GM23338 (cell line): Measurements from ENCODE around the gene ARL6IP4. TPM values are rescaled to one million over a fixed set of nuclear protein-coding genes. Genes with fewer than 3 reads are reported as not detected.

Experiments
- ATAC-seq: fragments of 200-7000 bp; cut with Tn5 transposase; 3 replicates; pipeline ENCODE4 v1.9.1; 2020
- DNase-seq: peaks from one replicate; pipeline ENCODE4 v3.0.0-alpha.2; 2015; ENCODE audit warnings: low spot score
- H2AFZ ChIP-seq: fragments of 200-600 bp; sonication (generic); 2 replicates; pipeline ENCODE4 v1.8.0; 2016; ENCODE audit warnings: antibody characterized with exemption, mild to moderate bottlenecking, moderate library complexity
- H3F3A ChIP-seq: fragments of 200-600 bp; sonication (generic); replicated peaks from 2 replicates; pipeline ENCODE4 v1.8.0; 2017; ENCODE audit warnings: antibody characterized with exemption, mixed run types, low read depth
- H3K27ac ChIP-seq: fragments of 200-600 bp; sonication (generic); 2 replicates; pipeline ENCODE4 v1.6.1; 2016; ENCODE audit warnings: low read depth
- H3K27me3 ChIP-seq: fragments of 200-600 bp; sonication (generic); 2 replicates; pipeline ENCODE4 v1.8.0; 2016; ENCODE audit warnings: mild to moderate bottlenecking, mixed run types, moderate library complexity; ENCODE audit not compliant: insufficient read depth
- H3K36me3 ChIP-seq: fragments of 200-600 bp; sonication (generic); 2 replicates; pipeline ENCODE4 v1.8.0; 2016; ENCODE audit warnings: mild to moderate bottlenecking; ENCODE audit not compliant: insufficient read depth
- H3K4me1 ChIP-seq: fragments of 200-600 bp; sonication (generic); 2 replicates; pipeline ENCODE4 v1.8.0; 2016; ENCODE audit warnings: mild to moderate bottlenecking, moderate library complexity; ENCODE audit not compliant: insufficient read depth
- H3K4me2 ChIP-seq: fragments of 200-600 bp; sonication (generic); 2 replicates; pipeline ENCODE4 v1.7.1; 2017; ENCODE audit warnings: mixed run types
- H3K4me3 ChIP-seq: fragments of 200-600 bp; sonication (generic); 2 replicates; pipeline ENCODE4 v1.6.1; 2016; ENCODE audit warnings: mixed run types
- H3K79me2 ChIP-seq: fragments of 200-600 bp; sonication (generic); replicated peaks from 2 replicates; pipeline ENCODE4 v1.8.0; 2017; ENCODE audit warnings: mild to moderate bottlenecking; ENCODE audit not compliant: insufficient read depth
- H3K9me2 ChIP-seq: fragments of 200-600 bp; sonication (generic); 2 replicates; pipeline ENCODE4 v1.8.0; 2017; ENCODE audit not compliant: insufficient read depth
- H4K20me1 ChIP-seq: fragments of 200-600 bp; sonication (generic); replicated peaks from 2 replicates; pipeline ENCODE4 v1.8.0; 2017; ENCODE audit warnings: mild to moderate bottlenecking; ENCODE audit not compliant: insufficient read depth
- H3K27ac Mint-ChIP-seq: 2 replicates; pipeline ENCODE4 v1.8.0; 2020; ENCODE audit warnings: inconsistent platforms, mild to moderate bottlenecking, moderate library complexity, mixed read lengths
- H3K27me3 Mint-ChIP-seq: 3 replicates; pipeline ENCODE4 v1.8.0; 2022; ENCODE audit warnings: low read depth, mild to moderate bottlenecking, moderate library complexity, mixed read lengths, inconsistent platforms; ENCODE audit not compliant: insufficient read depth, poor library complexity
- H3K36me3 Mint-ChIP-seq: 3 replicates; pipeline ENCODE4 v1.8.0; 2021; ENCODE audit warnings: low read depth, mild to moderate bottlenecking, inconsistent platforms, moderate library complexity, mixed read lengths
- H3K4me1 Mint-ChIP-seq: 3 replicates; pipeline ENCODE4 v1.8.0; 2020; ENCODE audit warnings: mild to moderate bottlenecking, inconsistent platforms, mixed read lengths
- H3K4me3 Mint-ChIP-seq: 3 replicates; pipeline ENCODE4 v1.8.0; 2021; ENCODE audit warnings: moderate library complexity, mild to moderate bottlenecking, inconsistent platforms, mixed read lengths
- H3K9me3 Mint-ChIP-seq: 3 replicates; pipeline ENCODE4 v1.8.0; 2020; ENCODE audit warnings: moderate library complexity, mild to moderate bottlenecking, inconsistent platforms, mixed read lengths
- CREB1 ChIP-seq: fragments of 250-450 bp; sonication (Bioruptor Pico); IDR thresholded peaks from 2 replicates; pipeline ENCODE4 v1.5.0; 2020; ENCODE audit warnings: low read depth, mild to moderate bottlenecking, moderate library complexity
- EZH2 ChIP-seq: fragments of 200-600 bp; sonication (generic); IDR thresholded peaks from one replicate; pipeline ENCODE4 v1.8.0; 2017; ENCODE audit warnings: antibody characterized with exemption, mild to moderate bottlenecking, low read depth; ENCODE audit not compliant: unreplicated experiment
- EZH2phosphoT487 ChIP-seq: fragments of 200-600 bp; sonication (generic); IDR thresholded peaks from one replicate; pipeline ENCODE4 v1.8.1; 2018; ENCODE audit warnings: antibody characterized with exemption; ENCODE audit not compliant: unreplicated experiment
- JUNB ChIP-seq: IDR thresholded peaks from one replicate; pipeline ENCODE4 v1.6.1; 2016; ENCODE audit warnings: antibody characterized with exemption; ENCODE audit not compliant: unreplicated experiment
- NANOG ChIP-seq: IDR thresholded peaks from 2 replicates; pipeline ENCODE4 v1.6.1; 2016; ENCODE audit warnings: antibody characterized with exemption, borderline replicate concordance
- POLR2AphosphoS5 ChIP-seq: IDR thresholded peaks from 2 replicates; pipeline ENCODE4 v1.6.1; 2016; ENCODE audit warnings: antibody characterized with exemption, low read depth
- STAT1 ChIP-seq: IDR thresholded peaks from one replicate; pipeline ENCODE4 v1.6.1; 2016; ENCODE audit warnings: antibody characterized with exemption; ENCODE audit not compliant: unreplicated experiment
- ZNF114 ChIP-seq: fragments of 250-450 bp; sonication (Bioruptor Pico); IDR thresholded peaks from 2 replicates; pipeline ENCODE4 v1.5.0; 2020; ENCODE audit warnings: mild to moderate bottlenecking, moderate library complexity
- ZNF331 ChIP-seq: fragments of 250-450 bp; sonication (Bioruptor Pico); IDR thresholded peaks from 2 replicates; pipeline ENCODE4 v1.5.0; 2020; ENCODE audit warnings: low read depth, mild to moderate bottlenecking, moderate library complexity
- polyA plus RNA-seq: library from polyadenylated mRNA; unstranded; fragments of >200 nt; fragmentation: Nextera tagmentation; extraction: Ambion mirVana; gene quantifications from 2 replicates; pipeline ENCODE4 v1.2.1, GENCODE V29; 2016
- total RNA-seq: library from RNA; depleted of rRNA; stranded (reverse); fragments of >200 nt; shearing (Covaris generic); gene quantifications from 2 replicates; pipeline ENCODE4 v1.2.3, GENCODE V29; 2014
- TF ChIP-seq, protein P1 (sequence below), 2 experiments: fragments of 200-600 bp in 1 of 2; sonication (generic) in 1 of 2; conservative IDR thresholded peaks; 2 replicates each; pipeline versions ENCODE4 v1.5.1 to v1.6.1; 2016 to 2017; ENCODE audit warnings: antibody characterized with exemption in 2 of 2, low read depth in 2 of 2, mild to moderate bottlenecking in 2 of 2, moderate library complexity in 1 of 2
- TF ChIP-seq, protein P2 (sequence below): IDR thresholded peaks from 2 replicates; pipeline ENCODE4 v1.6.1; 2016; ENCODE audit warnings: antibody characterized with exemption
- TF ChIP-seq, protein P3 (sequence below): fragments of 250-450 bp; sonication (Bioruptor Pico); IDR thresholded peaks from 2 replicates; pipeline ENCODE4 v1.5.0; 2020; ENCODE audit warnings: mild to moderate bottlenecking, moderate library complexity

The ARL6IP4 gene
- total and polyA plus RNA-seq, 2 experiments from 2014 or later = 85.5 to 169 TPM

DNA sequence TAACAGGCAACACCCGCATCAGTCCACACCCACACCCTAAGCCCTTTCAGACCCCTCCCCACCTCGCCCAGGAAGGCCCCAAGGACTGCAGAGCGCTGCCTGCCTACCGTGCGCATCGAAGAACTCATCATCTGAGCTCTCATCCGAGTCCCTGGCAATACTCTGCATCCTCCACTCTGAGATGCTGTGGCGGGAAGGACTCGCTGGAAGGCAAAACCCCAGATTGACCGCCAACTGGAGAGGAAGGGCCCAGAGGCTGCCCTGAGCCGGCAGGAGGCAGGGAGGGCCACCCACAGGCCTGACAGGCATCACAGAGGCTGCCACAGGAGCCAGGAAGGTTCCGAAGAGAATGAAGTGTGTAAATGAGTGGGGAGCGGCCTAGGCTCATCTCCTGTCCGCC, 23.8 kb downstream of the ARL6IP4 start (continued):
- TF ChIP-seq, protein P1, sequence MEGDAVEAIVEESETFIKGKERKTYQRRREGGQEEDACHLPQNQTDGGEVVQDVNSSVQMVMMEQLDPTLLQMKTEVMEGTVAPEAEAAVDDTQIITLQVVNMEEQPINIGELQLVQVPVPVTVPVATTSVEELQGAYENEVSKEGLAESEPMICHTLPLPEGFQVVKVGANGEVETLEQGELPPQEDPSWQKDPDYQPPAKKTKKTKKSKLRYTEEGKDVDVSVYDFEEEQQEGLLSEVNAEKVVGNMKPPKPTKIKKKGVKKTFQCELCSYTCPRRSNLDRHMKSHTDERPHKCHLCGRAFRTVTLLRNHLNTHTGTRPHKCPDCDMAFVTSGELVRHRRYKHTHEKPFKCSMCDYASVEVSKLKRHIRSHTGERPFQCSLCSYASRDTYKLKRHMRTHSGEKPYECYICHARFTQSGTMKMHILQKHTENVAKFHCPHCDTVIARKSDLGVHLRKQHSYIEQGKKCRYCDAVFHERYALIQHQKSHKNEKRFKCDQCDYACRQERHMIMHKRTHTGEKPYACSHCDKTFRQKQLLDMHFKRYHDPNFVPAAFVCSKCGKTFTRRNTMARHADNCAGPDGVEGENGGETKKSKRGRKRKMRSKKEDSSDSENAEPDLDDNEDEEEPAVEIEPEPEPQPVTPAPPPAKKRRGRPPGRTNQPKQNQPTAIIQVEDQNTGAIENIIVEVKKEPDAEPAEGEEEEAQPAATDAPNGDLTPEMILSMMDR (conservative IDR thresholded peaks at IDR 0.05; ENCODE audit: low read depth in 2 of 2) = no peak
- TF ChIP-seq, protein P2, sequence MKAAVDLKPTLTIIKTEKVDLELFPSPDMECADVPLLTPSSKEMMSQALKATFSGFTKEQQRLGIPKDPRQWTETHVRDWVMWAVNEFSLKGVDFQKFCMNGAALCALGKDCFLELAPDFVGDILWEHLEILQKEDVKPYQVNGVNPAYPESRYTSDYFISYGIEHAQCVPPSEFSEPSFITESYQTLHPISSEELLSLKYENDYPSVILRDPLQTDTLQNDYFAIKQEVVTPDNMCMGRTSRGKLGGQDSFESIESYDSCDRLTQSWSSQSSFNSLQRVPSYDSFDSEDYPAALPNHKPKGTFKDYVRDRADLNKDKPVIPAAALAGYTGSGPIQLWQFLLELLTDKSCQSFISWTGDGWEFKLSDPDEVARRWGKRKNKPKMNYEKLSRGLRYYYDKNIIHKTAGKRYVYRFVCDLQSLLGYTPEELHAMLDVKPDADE = no peak
- no peak for TF ChIP-seq ZNF331 (CRISPR knock-in tag)
- no peak for TF ChIP-seq JUNB
- TF ChIP-seq EZH2phosphoT487 = no peak
- no peak for TF ChIP-seq NANOG
- no peak for TF ChIP-seq EZH2
- TF ChIP-seq CREB1 = no peak

DNA sequence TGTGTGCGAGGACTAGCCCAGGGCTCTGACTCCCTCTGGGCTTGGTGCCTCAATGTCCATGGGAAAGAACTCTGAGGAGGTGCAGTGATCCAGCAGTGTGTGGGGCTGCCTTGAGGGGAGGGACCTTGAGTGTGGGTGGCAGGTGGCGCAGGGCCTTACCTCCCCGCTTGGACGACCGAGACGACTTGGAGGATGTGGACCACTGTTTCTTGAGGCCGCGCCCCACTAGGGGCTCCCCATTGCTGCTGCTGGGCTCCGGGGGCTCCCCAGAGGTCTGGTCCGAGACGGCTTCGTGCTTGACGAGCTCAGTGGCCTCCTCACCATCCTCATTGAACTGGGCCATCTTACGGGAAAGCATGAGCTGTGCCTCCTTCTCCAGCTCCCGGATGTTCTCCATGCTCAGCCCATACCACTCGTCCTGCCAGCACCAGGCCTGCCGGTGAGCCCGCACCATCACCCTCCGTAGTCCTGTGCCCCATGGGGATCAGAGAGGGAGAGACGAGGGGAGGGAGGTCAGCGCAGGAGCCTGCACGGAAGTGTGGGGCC, 24.7 kb downstream of the ARL6IP4 start:
- no peaks in the 10 kb centered on the region for H4K20me1 ChIP-seq
- no peak overlapping the region for H3K4me2 ChIP-seq
- H3K79me2 ChIP-seq = no peaks in the 10 kb centered on the region
- Mint-ChIP-seq H3K27me3 (peaks cover 11% of the 10 kb centered on the region), H3K4me3 (no peak overlapping the region), H3K27ac (no peak overlapping the region), H3K36me3 (no peaks in the 10 kb centered on the region), H3K4me1 (no peaks in the 10 kb centered on the region; the same call in 2 of the 3 replicates), H3K9me3 (no peaks in the 10 kb centered on the region; the same call in 2 of the 3 replicates)
- no peak overlapping the region for H3K27ac ChIP-seq
- H3K36me3 ChIP-seq = no peaks in the 10 kb centered on the region
- no peak overlapping the region for H3K4me3 ChIP-seq
- H3K9me2 ChIP-seq = no peaks in the 10 kb centered on the region
- H2AFZ ChIP-seq = no peak overlapping the region
- DNase-seq (no peak), ATAC-seq (no peak)
- H3F3A ChIP-seq = no peaks in the 10 kb centered on the region
- no peaks in the 10 kb centered on the region for H3K4me1 ChIP-seq
- H3K27me3 ChIP-seq = no peaks in the 10 kb centered on the region
- TF ChIP-seq EZH2phosphoT487 (no peak), ZNF114 (no peak), POLR2AphosphoS5 (no peak), EZH2 (no peak), NANOG (no peak), JUNB (no peak), ZNF331 (CRISPR knock-in tag) (no peak), STAT1 (no peak)
- TF ChIP-seq, protein P3, sequence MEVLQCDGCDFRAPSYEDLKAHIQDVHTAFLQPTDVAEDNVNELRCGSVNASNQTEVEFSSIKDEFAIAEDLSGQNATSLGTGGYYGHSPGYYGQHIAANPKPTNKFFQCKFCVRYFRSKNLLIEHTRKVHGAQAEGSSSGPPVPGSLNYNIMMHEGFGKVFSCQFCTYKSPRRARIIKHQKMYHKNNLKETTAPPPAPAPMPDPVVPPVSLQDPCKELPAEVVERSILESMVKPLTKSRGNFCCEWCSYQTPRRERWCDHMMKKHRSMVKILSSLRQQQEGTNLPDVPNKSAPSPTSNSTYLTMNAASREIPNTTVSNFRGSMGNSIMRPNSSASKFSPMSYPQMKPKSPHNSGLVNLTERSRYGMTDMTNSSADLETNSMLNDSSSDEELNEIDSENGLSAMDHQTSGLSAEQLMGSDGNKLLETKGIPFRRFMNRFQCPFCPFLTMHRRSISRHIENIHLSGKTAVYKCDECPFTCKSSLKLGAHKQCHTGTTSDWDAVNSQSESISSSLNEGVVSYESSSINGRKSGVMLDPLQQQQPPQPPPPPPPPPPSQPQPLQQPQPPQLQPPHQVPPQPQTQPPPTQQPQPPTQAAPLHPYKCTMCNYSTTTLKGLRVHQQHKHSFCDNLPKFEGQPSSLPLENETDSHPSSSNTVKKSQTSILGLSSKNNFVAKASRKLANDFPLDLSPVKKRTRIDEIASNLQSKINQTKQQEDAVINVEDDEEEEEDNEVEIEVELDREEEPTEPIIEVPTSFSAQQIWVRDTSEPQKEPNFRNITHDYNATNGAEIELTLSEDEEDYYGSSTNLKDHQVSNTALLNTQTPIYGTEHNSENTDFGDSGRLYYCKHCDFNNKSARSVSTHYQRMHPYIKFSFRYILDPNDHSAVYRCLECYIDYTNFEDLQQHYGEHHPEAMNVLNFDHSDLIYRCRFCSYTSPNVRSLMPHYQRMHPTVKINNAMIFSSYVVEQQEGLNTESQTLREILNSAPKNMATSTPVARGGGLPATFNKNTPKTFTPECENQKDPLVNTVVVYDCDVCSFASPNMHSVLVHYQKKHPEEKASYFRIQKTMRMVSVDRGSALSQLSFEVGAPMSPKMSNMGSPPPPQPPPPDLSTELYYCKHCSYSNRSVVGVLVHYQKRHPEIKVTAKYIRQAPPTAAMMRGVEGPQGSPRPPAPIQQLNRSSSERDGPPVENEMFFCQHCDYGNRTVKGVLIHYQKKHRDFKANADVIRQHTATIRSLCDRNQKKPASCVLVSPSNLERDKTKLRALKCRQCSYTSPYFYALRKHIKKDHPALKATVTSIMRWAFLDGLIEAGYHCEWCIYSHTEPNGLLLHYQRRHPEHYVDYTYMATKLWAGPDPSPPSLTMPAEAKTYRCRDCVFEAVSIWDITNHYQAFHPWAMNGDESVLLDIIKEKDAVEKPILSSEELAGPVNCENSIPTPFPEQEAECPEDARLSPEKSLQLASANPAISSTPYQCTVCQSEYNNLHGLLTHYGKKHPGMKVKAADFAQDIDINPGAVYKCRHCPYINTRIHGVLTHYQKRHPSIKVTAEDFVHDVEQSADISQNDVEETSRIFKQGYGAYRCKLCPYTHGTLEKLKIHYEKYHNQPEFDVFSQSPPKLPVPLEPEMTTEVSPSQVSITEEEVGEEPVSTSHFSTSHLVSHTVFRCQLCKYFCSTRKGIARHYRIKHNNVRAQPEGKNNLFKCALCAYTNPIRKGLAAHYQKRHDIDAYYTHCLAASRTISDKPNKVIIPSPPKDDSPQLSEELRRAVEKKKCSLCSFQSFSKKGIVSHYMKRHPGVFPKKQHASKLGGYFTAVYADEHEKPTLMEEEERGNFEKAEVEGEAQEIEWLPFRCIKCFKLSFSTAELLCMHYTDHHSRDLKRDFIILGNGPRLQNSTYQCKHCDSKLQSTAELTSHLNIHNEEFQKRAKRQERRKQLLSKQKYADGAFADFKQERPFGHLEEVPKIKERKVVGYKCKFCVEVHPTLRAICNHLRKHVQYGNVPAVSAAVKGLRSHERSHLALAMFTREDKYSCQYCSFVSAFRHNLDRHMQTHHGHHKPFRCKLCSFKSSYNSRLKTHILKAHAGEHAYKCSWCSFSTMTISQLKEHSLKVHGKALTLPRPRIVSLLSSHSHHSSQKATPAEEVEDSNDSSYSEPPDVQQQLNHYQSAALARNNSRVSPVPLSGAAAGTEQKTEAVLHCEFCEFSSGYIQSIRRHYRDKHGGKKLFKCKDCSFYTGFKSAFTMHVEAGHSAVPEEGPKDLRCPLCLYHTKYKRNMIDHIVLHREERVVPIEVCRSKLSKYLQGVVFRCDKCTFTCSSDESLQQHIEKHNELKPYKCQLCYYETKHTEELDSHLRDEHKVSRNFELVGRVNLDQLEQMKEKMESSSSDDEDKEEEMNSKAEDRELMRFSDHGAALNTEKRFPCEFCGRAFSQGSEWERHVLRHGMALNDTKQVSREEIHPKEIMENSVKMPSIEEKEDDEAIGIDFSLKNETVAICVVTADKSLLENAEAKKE (CRISPR knock-in tag) = no peak
- TF ChIP-seq, protein P2 = no peak
